Epidermal melanocyte (primary cell): ENCODE measurements around the gene HGD.

Experiments used
- DNase-seq: peaks from one replicate; pipeline ENCODE4 v3.0.0; 2011; ENCODE audit warnings: low spot score; ENCODE audit not compliant: insufficient read length

The HGD gene

DNA sequence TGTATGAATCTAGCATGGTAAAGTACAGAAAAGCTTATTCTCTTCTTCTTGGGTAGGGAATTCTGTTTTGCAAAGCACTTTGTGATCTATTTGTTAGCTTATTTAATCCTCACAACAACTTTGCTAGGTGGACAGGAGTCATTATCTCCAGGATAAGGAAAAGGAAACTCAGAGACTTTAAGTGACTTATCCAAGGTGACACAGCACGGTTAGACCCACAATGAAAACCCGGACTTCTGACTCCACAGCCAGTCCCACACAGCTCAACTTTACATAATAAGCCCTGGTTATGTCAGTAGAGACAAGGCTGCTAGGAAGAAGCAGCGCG is 86.3 kb downstream of the HGD start:
- no peak for DNase-seq

DNA sequence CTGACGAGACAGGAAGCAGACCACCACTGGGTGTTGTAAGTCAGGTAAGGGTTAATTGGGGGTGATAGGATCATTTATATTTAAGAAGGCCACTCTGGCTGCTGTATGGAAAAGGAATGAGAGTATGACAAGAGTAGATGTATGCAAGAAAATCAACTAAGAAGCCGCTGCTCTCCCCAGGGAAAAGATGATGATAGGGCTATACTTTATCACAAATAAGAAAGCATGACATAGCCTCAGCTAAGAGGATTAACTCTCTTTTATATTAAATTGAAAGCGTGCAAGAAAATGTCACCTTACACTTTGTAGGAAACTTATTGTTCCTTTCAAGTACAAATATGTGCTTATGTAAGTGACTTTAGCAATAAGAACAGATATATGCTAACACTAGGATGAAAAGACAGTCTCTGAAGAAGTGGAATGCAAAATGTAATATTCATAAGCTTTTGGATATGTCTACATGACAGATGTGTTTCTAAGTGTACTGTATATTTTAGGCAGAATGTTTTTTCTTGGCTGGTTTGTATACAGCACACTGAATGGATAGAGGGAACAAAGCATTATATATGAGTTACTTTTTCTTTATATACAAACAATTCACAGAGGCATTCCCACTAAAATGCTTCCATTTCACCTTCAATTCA is 94.6 kb downstream of the HGD start:
- DNase-seq, result no peak
